HepG2 (cell line): ENCODE data around the gene CDC42EP5. TPM values are rescaled to one million over a fixed set of nuclear protein-coding genes. Genes with fewer than 3 reads are reported as not detected.

Source experiments
- ATAC-seq: fragments of 200-7000 bp; cut with Tn5 transposase; 3 replicates; pipeline ENCODE4 v1.9.1; 2020; ENCODE audit warnings: mild to moderate bottlenecking, moderate library complexity
- BruUV-seq: library from RNA; stranded (reverse); fragments of 400-500 nt; replicated peaks from 2 replicates; lab custom pipeline; 2021; lab: Mats Ljungman, UMichigan
- CTCF ChIA-PET: fragments of 300-600 bp; formaldehyde crosslinking; extraction: SDS; loops from one replicate; lab custom pipeline; 2021; ENCODE audit warnings: low total read pairs, inconsistent platforms, low intra/inter-chr PET ratio; lab: Yijun Ruan, JAX
- POLR2A ChIA-PET: fragments of 350-600 bp; sonication (Branson Sonifier 250); formaldehyde crosslinking; loops from one replicate; lab custom pipeline; 2020; ENCODE audit warnings: antibody characterized with exemption, inconsistent platforms; lab: Yijun Ruan, JAX
- DNase-seq: peaks from one replicate; pipeline ENCODE4 v3.0.0-alpha.2; 2015; ENCODE audit warnings: low spot score
- FAIRE-seq: peaks from 3 replicates; lab custom pipeline; 2011; peaks lifted over from hg19 to GRCh38; lab: Jason Lieb, UNC
- H2AFZ ChIP-seq: one replicate; pipeline ENCODE4 v1.6.1; 2011; ENCODE audit warnings: low read length, inconsistent platforms
- H3K27ac ChIP-seq: fragments of 300-600 bp; 3 replicates; pipeline ENCODE4 v1.8.0; 2011; ENCODE audit warnings: mixed run types, mild to moderate bottlenecking, mixed read lengths, low read length, inconsistent platforms; ENCODE audit not compliant: insufficient read depth; ENCODE audit errors: extremely low read length
- H3K27me3 ChIP-seq, 2 experiments: fragments of 200-600 bp in 1 of 2; 2 replicates in 1 of 2; 3 replicates in 1 of 2; pipeline versions ENCODE4 v1.6.0 to v1.8.0; 2011; ENCODE audit warnings: low read length in 2 of 2, mild to moderate bottlenecking in 2 of 2, moderate library complexity in 2 of 2, inconsistent platforms in 1 of 2; ENCODE audit not compliant: insufficient read depth in 2 of 2, control insufficient read depth in 1 of 2
- H3K36me3 ChIP-seq, 2 experiments: fragments of 200-600 bp in 1 of 2; replicated peaks in 1 of 2; 2 replicates in 1 of 2; 3 replicates in 1 of 2; pipeline versions ENCODE4 v1.5.1 to v1.8.0; 2011; ENCODE audit warnings: low read length in 2 of 2, inconsistent platforms in 1 of 2; ENCODE audit not compliant: insufficient read depth in 2 of 2, control insufficient read depth in 1 of 2
- H3K4me1 ChIP-seq: 2 replicates; pipeline ENCODE4 v1.5.1; 2012; ENCODE audit warnings: low read length, inconsistent platforms; ENCODE audit not compliant: insufficient read depth
- H3K4me2 ChIP-seq: 2 replicates; pipeline ENCODE4 v1.6.0; 2011; ENCODE audit warnings: low read depth, low read length, inconsistent platforms
- H3K4me3 ChIP-seq, 3 experiments: fragments of 200-600 bp in 1 of 3; sonication (generic), shearing (Covaris generic) in 1 of 3; replicated peaks in 1 of 3; 2 replicates each; pipeline ENCODE4 v1.5.1; 2011 to 2016; ENCODE audit warnings: low read length in 3 of 3, inconsistent platforms in 2 of 3, low read depth in 2 of 3, mild to moderate bottlenecking in 2 of 3, control low read depth in 1 of 3, mixed read lengths in 1 of 3; ENCODE audit not compliant: insufficient read depth in 1 of 3
- H3K79me2 ChIP-seq: one replicate; pipeline ENCODE4 v1.6.1; 2011; ENCODE audit warnings: low read length, inconsistent platforms; ENCODE audit not compliant: insufficient read depth
- H3K9ac ChIP-seq: 2 replicates; pipeline ENCODE4 v1.6.0; 2011; ENCODE audit warnings: mild to moderate bottlenecking, low read depth, low read length, inconsistent platforms; ENCODE audit not compliant: insufficient read depth
- H3K9me3 ChIP-seq: 2 replicates; pipeline ENCODE4 v1.5.1; 2012; ENCODE audit warnings: mild to moderate bottlenecking, low read length
- H4K20me1 ChIP-seq: 2 replicates; pipeline ENCODE4 v1.6.0; 2011; ENCODE audit warnings: inconsistent platforms, mild to moderate bottlenecking, low read length, moderate library complexity; ENCODE audit not compliant: insufficient read depth
- CREBL2 ChIP-seq: sonication (generic); formaldehyde crosslinking; IDR thresholded peaks from 2 replicates; pipeline ENCODE4 v1.8.1; 2023; ENCODE audit warnings: missing genetic modification reagents, mild to moderate bottlenecking, borderline replicate concordance
- FOXO1 ChIP-seq: sonication (generic); formaldehyde crosslinking; IDR thresholded peaks from 2 replicates; pipeline ENCODE4 v1.4.0; 2020; ENCODE audit warnings: missing genetic modification reagents
- RORA ChIP-seq: sonication (generic); formaldehyde crosslinking; IDR thresholded peaks from 2 replicates; pipeline ENCODE4 v1.5.0; 2020; ENCODE audit warnings: mild to moderate bottlenecking, missing genetic modification reagents, moderate library complexity
- SOX13 ChIP-seq, 3 experiments: fragments of 450-650 bp in 1 of 3; sonication (generic) in 1 of 3; formaldehyde crosslinking in 1 of 3; IDR thresholded peaks in 2 of 3; conservative IDR thresholded peaks in 1 of 3; 2 replicates each; pipeline versions ENCODE4 v1.5.0 to v1.6.1; 2016 to 2020; ENCODE audit warnings: antibody characterized with exemption in 1 of 3, mild to moderate bottlenecking in 1 of 3, missing compliant biosample characterization in 1 of 3, missing genetic modification reagents in 1 of 3, moderate library complexity in 1 of 3
- ZNF329 ChIP-seq: sonication (generic); formaldehyde crosslinking; IDR thresholded peaks from 2 replicates; pipeline ENCODE4 v1.9.0; 2021; ENCODE audit warnings: low read depth, mild to moderate bottlenecking, missing genetic modification reagents
- ZNF543 ChIP-seq: sonication (generic); formaldehyde crosslinking; IDR thresholded peaks from 2 replicates; pipeline ENCODE4 v1.4.0; 2020; ENCODE audit warnings: mild to moderate bottlenecking, missing genetic modification reagents
- ZNF737 ChIP-seq: sonication (generic); formaldehyde crosslinking; IDR thresholded peaks from 2 replicates; pipeline ENCODE4 v1.5.0; 2020; ENCODE audit warnings: missing genetic modification reagents, mild to moderate bottlenecking, borderline replicate concordance
- WGBS: methylation state at CpG from one replicate; pipeline ENCODE4 v1.1.6; 2017; ENCODE audit warnings: low lambda C conversion rate; 5-methylcytosine and 5-hydroxymethylcytosine counted together
- in situ Hi-C: cut with HindIII; loops from 2 replicates; pipeline ENCODE4 v1.10.0; 2017; ENCODE audit warnings: low pct_unique_long_range_greater_than_20kb; ENCODE audit not compliant: extremely low pct_ligation_motif_present
- intact Hi-C: fragments of 100-400 bp; cut with micrococcal nuclease; formaldehyde crosslinking; loops from one replicate; pipeline ENCODE4 v1.10.0; 2022; ENCODE audit not compliant: unreplicated experiment
- polyA plus RNA-seq, 8 experiments: library from polyadenylated mRNA; depleted of rRNA in 3 of 8; stranded (reverse) in 7 of 8; unstranded in 1 of 8; fragments of >200 nt; fragmentation: Illumina TruSeq in 4 of 8; extraction: Trizol in 4 of 8; gene quantifications; 2 replicates each; pipeline versions ENCODE4 v1.2.1 to v1.2.3, GENCODE V29; 2011 to 2016; ENCODE audit warnings: low read depth in 4 of 8, missing spikeins in 1 of 8, mixed read lengths in 1 of 8; ENCODE audit not compliant: insufficient read depth in 1 of 8
- total RNA-seq, 5 experiments: library from RNA; depleted of rRNA; stranded (reverse); fragments of >200 nt; fragmentation: Illumina TruSeq; extraction: Trizol; gene quantifications; 2 replicates each; pipeline ENCODE4 v1.2.3, GENCODE V29; 2016; ENCODE audit warnings: low read depth in 1 of 5

CDC42EP5 gene
- total and polyA plus RNA-seq, 2 of the 13 experiments (the other 11 are each of a cell fraction or from before 2014, with no cell fraction given): 0.41 to 1.6 TPM

GRCh38 chr19:54475706-54476105 is 2.6 kb upstream of the CDC42EP5 start (continued):
- TF ChIP-seq ZNF737 (CRISPR knock-in tag) (no peak), CREBL2 (CRISPR knock-in tag) (no peak), ZNF329 (CRISPR knock-in tag) (no peak), FOXO1 (CRISPR knock-in tag) (no peak), RORA (CRISPR knock-in tag) (no peak)

- 71% methylated on average over 6 of the region's 6 CpGs for WGBS
- Histone ChIP-seq H3K79me2 (no peaks in the 10 kb centered on the region), H3K9ac (no peak overlapping the region), H3K27me3 (no peaks in the 10 kb centered on the region; a peak in 1 of 5 replicates), H4K20me1 (no peaks in the 10 kb centered on the region), H3K27ac (no peak overlapping the region), H3K4me1 (peaks cover 39% of the 10 kb centered on the region), H3K4me3 (no peak overlapping the region), H3K36me3 (no peaks in the 10 kb centered on the region), H2AFZ (no peak overlapping the region), H3K9me3 (no peaks in the 10 kb centered on the region), H3K4me2 (no peak overlapping the region)
- in situ Hi-C loops: loop anchor here (10.0 kb wide), 1 partner anchor 201 kb away; no protein-coding TSS in a partner anchor
- DNase-seq (no peak), ATAC-seq (no peak), FAIRE-seq (no peak)
- POLR2A ChIA-PET: interaction anchor here (0.7 kb wide), 1 partner anchor 54 kb away, joined by 3 read pairs; no protein-coding TSS in a partner anchor
- no TSS peak for BruUV-seq
- TF ChIP-seq ZNF543 (CRISPR knock-in tag) (no peak), SOX13 (IDR thresholded peaks at IDR 0.05) (no peak), SOX13 (CRISPR knock-in tag; conservative IDR thresholded peaks at IDR 0.05 in 1 of 2, IDR thresholded peaks at IDR 0.05 in 1 of 2) (no peak)
- intact Hi-C loops: no loop called here
- CTCF ChIA-PET: no interaction called here
These were observed 836 bp upstream of the CDC42EP5 start for GRCh38 chr19:54473892-54474372.
